Measurements from ENCODE around the gene ZNF467. TPM values are rescaled to one million over a fixed set of nuclear protein-coding genes. Genes with fewer than 3 reads are reported as not detected.

The ZNF467 gene
- total and polyA plus RNA-seq, 2 of the 8 experiments (the other 6 are each of a cell fraction or from before 2014, with no cell fraction given), result 0.50 to 0.51 TPM

DNA sequence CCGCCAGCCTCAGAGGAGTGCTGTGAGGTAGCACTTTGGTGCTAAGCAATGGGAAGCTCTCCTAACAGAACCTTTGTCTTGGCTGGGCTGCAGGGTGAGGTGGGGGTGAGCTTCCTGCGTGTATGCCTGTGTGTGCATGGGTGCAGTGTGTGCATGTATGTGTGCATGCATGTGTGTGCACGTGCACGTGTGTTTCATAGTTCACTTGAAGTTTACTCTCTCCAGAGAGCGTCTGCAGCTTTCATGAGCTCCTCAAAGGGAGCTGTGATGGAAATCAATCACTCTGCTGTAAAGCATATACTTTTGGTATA lies 4.9 kb upstream of the ZNF467 start:
- peaks cover 8 to 28% (median 26%) of the 10 kb centered on the region in 4 experiments for H3K27me3 ChIP-seq (replicated peaks in 1 of 4; ENCODE audit: control insufficient read depth in 3 of 4, extremely low read depth in 1 of 4, insufficient read depth in 3 of 4, low read length in 3 of 4)
- H2BK15ac ChIP-seq (ENCODE audit: low read length), result no peak overlapping the region
- no peak overlapping the region for H3K4me3 ChIP-seq (ENCODE audit: extremely low read depth in 1 of 4, insufficient read depth in 2 of 4, low read depth in 3 of 4, low read length in 4 of 4)
- ChIA-PET POLR2A (ENCODE audit: partially characterized antibody) (interaction anchor here (0.9 kb wide), 1 partner anchor 36 kb away, joined by 3 read pairs; no protein-coding TSS in a partner anchor), CTCF (ENCODE audit: partially characterized antibody) (interaction anchor here (1.3 to 12.9 kb wide), 8 partner anchors 11 to 116 kb away, joined by 3 to 115 read pairs (median 8); no protein-coding TSS in a partner anchor)
- H3K56ac ChIP-seq (replicated peaks; ENCODE audit: insufficient read length, low read depth, low read length), result no peak overlapping the region
- H3K9ac ChIP-seq (replicated peaks in 1 of 4; ENCODE audit: extremely low read depth in 1 of 4, low read depth in 3 of 4, low read length in 3 of 4), result no peak overlapping the region
- 76% methylated on average over 5 of the region's 5 CpGs; no CpG with 5 or more reads in 1 of the 2 experiments for WGBS, 2 experiments (ENCODE audit: extremely low coverage in 1 of 2, insufficient coverage in 1 of 2, insufficient read length in 1 of 2, insufficient replicate concordance in 2 of 2, low coverage in 1 of 2, low lambda C conversion rate in 2 of 2, missing lambda C conversion rate in 1 of 2)
- H3K9me3 ChIP-seq (ENCODE audit: insufficient read depth in 2 of 2, low read depth in 1 of 2, low read length in 1 of 2), result no peaks in the 10 kb centered on the region
- H2BK12ac ChIP-seq (ENCODE audit: low read depth, low read length), result no peak overlapping the region
- no peak for DNase-seq (ENCODE audit: low read depth in 1 of 2, low spot score in 2 of 2)
- no peak overlapping the region for H2BK5ac ChIP-seq (ENCODE audit: low read depth, low read length)
- H3K4ac ChIP-seq (replicated peaks; ENCODE audit: insufficient read length, low read depth, low read length), result no peak overlapping the region
- H2BK120ac ChIP-seq (replicated peaks; ENCODE audit: low read depth, low read length), result no peak overlapping the region
- H3K23me2 ChIP-seq (ENCODE audit: low read depth, low read length), result peaks cover 8% of the 10 kb centered on the region; the same call in 1 of the 2 replicates
- H4K20me1 ChIP-seq (replicated peaks in 1 of 2; ENCODE audit: control insufficient read depth in 1 of 2, insufficient read depth in 2 of 2, low read length in 2 of 2), result peaks cover 0 to 5% of the 10 kb centered on the region in 2 experiments
- no peak overlapping the region for H2BK20ac ChIP-seq (ENCODE audit: low read length)
- no peak overlapping the region for H2AFZ ChIP-seq (ENCODE audit: low read length)
- no peaks in the 10 kb centered on the region for H3K36me3 ChIP-seq (ENCODE audit: control insufficient read depth in 2 of 4, insufficient read depth in 4 of 4, low read length in 3 of 4)
- H3K27ac ChIP-seq (ENCODE audit: low read depth, low read length), result no peak overlapping the region
- no peak overlapping the region for H4K8ac ChIP-seq (ENCODE audit: extremely low read depth, insufficient read depth, low read length)
- no peak overlapping the region for H3K18ac ChIP-seq (ENCODE audit: extremely low read depth, low read length)
- no peaks in the 10 kb centered on the region for H3K79me1 ChIP-seq (ENCODE audit: low read depth, low read length)
- H3K4me2 ChIP-seq (ENCODE audit: insufficient read depth in 1 of 2, low read depth in 2 of 2, low read length in 2 of 2), result no peak overlapping the region
- peaks cover 0 to 13% (median 10%) of the 10 kb centered on the region in 4 experiments; a peak in 6 of 7 replicates for H3K4me1 ChIP-seq (replicated peaks in 1 of 4; ENCODE audit: control insufficient read depth in 3 of 4, insufficient read depth in 4 of 4, low read length in 3 of 4)
- H3K23ac ChIP-seq (ENCODE audit: insufficient read length), result no peak overlapping the region
- no peaks in the 10 kb centered on the region for H3K79me2 ChIP-seq (ENCODE audit: control insufficient read depth in 1 of 2, insufficient read depth in 2 of 2, low read length in 2 of 2)
- no peak overlapping the region for H4K91ac ChIP-seq (replicated peaks; ENCODE audit: insufficient read length, low read length)
- no peak for FAIRE-seq
- no peak overlapping the region for H2AK5ac ChIP-seq (ENCODE audit: low read depth, low read length)
- H4K5ac ChIP-seq (ENCODE audit: insufficient read length, low read depth, low read length), result no peak overlapping the region
- TF ChIP-seq, protein P1, sequence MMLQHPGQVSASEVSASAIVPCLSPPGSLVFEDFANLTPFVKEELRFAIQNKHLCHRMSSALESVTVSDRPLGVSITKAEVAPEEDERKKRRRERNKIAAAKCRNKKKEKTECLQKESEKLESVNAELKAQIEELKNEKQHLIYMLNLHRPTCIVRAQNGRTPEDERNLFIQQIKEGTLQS (IDR thresholded peaks at IDR 0.05; ENCODE audit: insufficient read depth, low read depth, low read length), result no peak
- TF ChIP-seq HDAC6 (IDR thresholded peaks at IDR 0.05; ENCODE audit: low read depth, low read length) (no peak), BRCA1 (IDR thresholded peaks at IDR 0.05; ENCODE audit: low read depth, low read length) (no peak), NRF1 (IDR thresholded peaks at IDR 0.05; ENCODE audit: low read depth, low read length) (no peak)
- TF ChIP-seq, protein P2, sequence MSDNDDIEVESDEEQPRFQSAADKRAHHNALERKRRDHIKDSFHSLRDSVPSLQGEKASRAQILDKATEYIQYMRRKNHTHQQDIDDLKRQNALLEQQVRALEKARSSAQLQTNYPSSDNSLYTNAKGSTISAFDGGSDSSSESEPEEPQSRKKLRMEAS (IDR thresholded peaks at IDR 0.05), result no peak
- no peak overlapping the region for H3K14ac ChIP-seq (ENCODE audit: insufficient read length)

All from H1 (cell line).